CD4-positive, alpha-beta T cell treated with Interleukin-10 for 1 hour (primary cell): ENCODE results near the gene NPHP4.
"Not testable (repeated sequence)": the region's sequence is repeated elsewhere in the genome, so short reads cannot be mapped to it uniquely, and the experiment has no call there.

Experiments used
- DNase-seq: peaks from one replicate; pipeline ENCODE4 v3.0.0-alpha.2; 2020

The NPHP4 gene

GRCh38 chr1:5873556-5873955 lies 118.7 kb downstream of the NPHP4 start:
- DNase-seq = no peak

GRCh38 chr1:5872886-5873285 lies 119.3 kb downstream of the NPHP4 start:
- DNase-seq = no peak

GRCh38 chr1:5868931-5869500 lies 123.2 kb downstream of the NPHP4 start:
- DNase-seq = no peak

- no peak for DNase-seq
Measured at GRCh38 chr1:5865774-5866173, 126.5 kb downstream of the NPHP4 start.

- DNase-seq = no peak
Measured at GRCh38 chr1:5865056-5865455, 127.2 kb downstream of the NPHP4 start.

- DNase-seq = no peak
Measured at GRCh38 chr1:5864256-5864655, 128.0 kb downstream of the NPHP4 start.

- no peak for DNase-seq
Measured at GRCh38 chr1:5863238-5863637, 129.0 kb downstream of the NPHP4 start.

GRCh38 chr1:5861871-5862825 lies 130.1 kb downstream of the NPHP4 start:
- no peak for DNase-seq

GRCh38 chr1:5860277-5860676 lies 131.9 kb downstream of the NPHP4 start:
- DNase-seq = no peak

- DNase-seq = no peak
Measured at GRCh38 chr1:5859766-5860165, 132.5 kb downstream of the NPHP4 start.

- DNase-seq = no peak
Measured at GRCh38 chr1:5858844-5859407, 133.3 kb downstream of the NPHP4 start.

GRCh38 chr1:5858246-5858645 lies 134.0 kb downstream of the NPHP4 start:
- DNase-seq = no peak

- DNase-seq = no peak
Measured at GRCh38 chr1:5857508-5858090, 134.6 kb downstream of the NPHP4 start.

- DNase-seq = no peak
Measured at GRCh38 chr1:5857011-5857410, 135.2 kb downstream of the NPHP4 start.

GRCh38 chr1:5856246-5856815 lies 135.9 kb downstream of the NPHP4 start:
- DNase-seq = no peak

- no peak for DNase-seq
Measured at GRCh38 chr1:5855196-5855897, 136.9 kb downstream of the NPHP4 start.

GRCh38 chr1:5854754-5855153 lies 137.5 kb downstream of the NPHP4 start:
- DNase-seq = no peak

GRCh38 chr1:5853858-5854257 lies 138.4 kb downstream of the NPHP4 start:
- not testable (repeated sequence) for DNase-seq

GRCh38 chr1:5850503-5850902 lies 141.7 kb downstream of the NPHP4 start:
- no peak for DNase-seq

- no peak for DNase-seq
Measured at GRCh38 chr1:5849550-5849949, 142.7 kb downstream of the NPHP4 start.

GRCh38 chr1:5847013-5847659 lies 145.1 kb downstream of the NPHP4 start:
- no peak for DNase-seq

- DNase-seq = no peak
Measured at GRCh38 chr1:5845376-5845775, 146.8 kb downstream of the NPHP4 start.
